ENCODE results near the gene TAS1R2.
"Not testable (repeated sequence)": the region's sequence is repeated elsewhere in the genome, so short reads cannot be mapped to it uniquely, and the experiment has no call there.

TAS1R2 gene

GRCh38 chr1:18875107-18875795 lies 15.8 kb upstream of the TAS1R2 start:
- H3K9ac ChIP-seq (ENCODE audit: low read depth, low read length), result no peak overlapping the region
- H3K4me3 ChIP-seq (ENCODE audit: low read depth, low read length), result no peak overlapping the region
- H3K36me3 ChIP-seq (ENCODE audit: control insufficient read depth, insufficient read depth, low read length), result peaks cover 29% of the 10 kb centered on the region
- no peak overlapping the region for H3K27ac ChIP-seq (ENCODE audit: low read depth, low read length)
- no peaks in the 10 kb centered on the region for H3K27me3 ChIP-seq (ENCODE audit: control insufficient read depth, insufficient read depth, low read length)
- H3K9me3 ChIP-seq (ENCODE audit: control insufficient read depth, insufficient read depth, low read length), result no peaks in the 10 kb centered on the region
- H3K4me1 ChIP-seq (ENCODE audit: control insufficient read depth, insufficient read depth, low read length), result peaks cover 6% of the 10 kb centered on the region; the same call in 1 of the 2 replicates

- H3K9me3 ChIP-seq (ENCODE audit: control insufficient read depth, insufficient read depth, low read length), result no peaks in the 10 kb centered on the region
- H3K27me3 ChIP-seq (ENCODE audit: control insufficient read depth, insufficient read depth, low read length), result no peaks in the 10 kb centered on the region
- H3K9ac ChIP-seq (ENCODE audit: low read depth, low read length), result no peak overlapping the region
- no peak overlapping the region for H3K27ac ChIP-seq (ENCODE audit: low read depth, low read length)
- peaks cover 29% of the 10 kb centered on the region for H3K36me3 ChIP-seq (ENCODE audit: control insufficient read depth, insufficient read depth, low read length)
- no peak overlapping the region for H3K4me3 ChIP-seq (ENCODE audit: low read depth, low read length)
- H3K4me1 ChIP-seq (ENCODE audit: control insufficient read depth, insufficient read depth, low read length), result peaks cover 3% of the 10 kb centered on the region; the same call in 1 of the 2 replicates
Measured at GRCh38 chr1:18874600-18874999, 15.1 kb upstream of the TAS1R2 start.

GRCh38 chr1:18874036-18874435 lies 14.6 kb upstream of the TAS1R2 start:
- Histone ChIP-seq H3K9ac (ENCODE audit: low read depth, low read length) (no peak overlapping the region), H3K36me3 (ENCODE audit: control insufficient read depth, insufficient read depth, low read length) (peaks cover 29% of the 10 kb centered on the region), H3K4me3 (ENCODE audit: low read depth, low read length) (no peak overlapping the region), H3K27ac (ENCODE audit: low read depth, low read length) (no peak overlapping the region), H3K27me3 (ENCODE audit: control insufficient read depth, insufficient read depth, low read length) (no peaks in the 10 kb centered on the region), H3K4me1 (ENCODE audit: control insufficient read depth, insufficient read depth, low read length) (no peaks in the 10 kb centered on the region), H3K9me3 (ENCODE audit: control insufficient read depth, insufficient read depth, low read length) (no peaks in the 10 kb centered on the region)

GRCh38 chr1:18872071-18872611 lies 12.7 kb upstream of the TAS1R2 start:
- H3K27me3 ChIP-seq (ENCODE audit: control insufficient read depth, insufficient read depth, low read length), result no peaks in the 10 kb centered on the region
- H3K9ac ChIP-seq (ENCODE audit: low read depth, low read length), result no peak overlapping the region
- no peak overlapping the region for H3K4me3 ChIP-seq (ENCODE audit: low read depth, low read length)
- H3K9me3 ChIP-seq (ENCODE audit: control insufficient read depth, insufficient read depth, low read length), result no peaks in the 10 kb centered on the region
- H3K4me1 ChIP-seq (ENCODE audit: control insufficient read depth, insufficient read depth, low read length), result no peaks in the 10 kb centered on the region
- no peak overlapping the region for H3K27ac ChIP-seq (ENCODE audit: low read depth, low read length)
- H3K36me3 ChIP-seq (ENCODE audit: control insufficient read depth, insufficient read depth, low read length), result peaks cover 29% of the 10 kb centered on the region

- Histone ChIP-seq H3K9ac (ENCODE audit: low read depth, low read length) (no peak overlapping the region), H3K27me3 (ENCODE audit: control insufficient read depth, insufficient read depth, low read length) (no peaks in the 10 kb centered on the region), H3K9me3 (ENCODE audit: control insufficient read depth, insufficient read depth, low read length) (no peaks in the 10 kb centered on the region), H3K4me3 (ENCODE audit: low read depth, low read length) (no peak overlapping the region), H3K36me3 (ENCODE audit: control insufficient read depth, insufficient read depth, low read length) (peaks cover 25% of the 10 kb centered on the region), H3K4me1 (ENCODE audit: control insufficient read depth, insufficient read depth, low read length) (no peaks in the 10 kb centered on the region), H3K27ac (ENCODE audit: low read depth, low read length) (no peak overlapping the region)
Measured at GRCh38 chr1:18871401-18872070, 12.1 kb upstream of the TAS1R2 start.

- Histone ChIP-seq H3K36me3 (ENCODE audit: control insufficient read depth, insufficient read depth, low read length) (peaks cover 23% of the 10 kb centered on the region), H3K9me3 (ENCODE audit: control insufficient read depth, insufficient read depth, low read length) (no peaks in the 10 kb centered on the region), H3K4me1 (ENCODE audit: control insufficient read depth, insufficient read depth, low read length) (no peaks in the 10 kb centered on the region), H3K9ac (ENCODE audit: low read depth, low read length) (no peak overlapping the region), H3K27me3 (ENCODE audit: control insufficient read depth, insufficient read depth, low read length) (no peaks in the 10 kb centered on the region), H3K27ac (ENCODE audit: low read depth, low read length) (no peak overlapping the region), H3K4me3 (ENCODE audit: low read depth, low read length) (no peak overlapping the region)
Measured at GRCh38 chr1:18870957-18871356, 11.5 kb upstream of the TAS1R2 start.

GRCh38 chr1:18870595-18870865 lies 11.1 kb upstream of the TAS1R2 start:
- H3K27me3 ChIP-seq (ENCODE audit: control insufficient read depth, insufficient read depth, low read length); H3K4me1 ChIP-seq (ENCODE audit: control insufficient read depth, insufficient read depth, low read length); H3K4me3 ChIP-seq (ENCODE audit: low read depth, low read length); H3K27ac ChIP-seq (ENCODE audit: low read depth, low read length); H3K9me3 ChIP-seq (ENCODE audit: control insufficient read depth, insufficient read depth, low read length); H3K9ac ChIP-seq (ENCODE audit: low read depth, low read length): not testable (repeated sequence)
- H3K36me3 ChIP-seq (ENCODE audit: control insufficient read depth, insufficient read depth, low read length), result peaks cover 23% of the 10 kb centered on the region

GRCh38 chr1:18869847-18870594 lies 10.6 kb upstream of the TAS1R2 start:
- Histone ChIP-seq H3K4me3 (ENCODE audit: low read depth, low read length) (no peak overlapping the region), H3K27me3 (ENCODE audit: control insufficient read depth, insufficient read depth, low read length) (no peaks in the 10 kb centered on the region), H3K4me1 (ENCODE audit: control insufficient read depth, insufficient read depth, low read length) (no peaks in the 10 kb centered on the region), H3K9me3 (ENCODE audit: control insufficient read depth, insufficient read depth, low read length) (no peaks in the 10 kb centered on the region), H3K27ac (ENCODE audit: low read depth, low read length) (no peak overlapping the region), H3K9ac (ENCODE audit: low read depth, low read length) (no peak overlapping the region), H3K36me3 (ENCODE audit: control insufficient read depth, insufficient read depth, low read length) (peaks cover 23% of the 10 kb centered on the region)

GRCh38 chr1:18868801-18869424 lies 9.5 kb upstream of the TAS1R2 start:
- no peaks in the 10 kb centered on the region for H3K27me3 ChIP-seq (ENCODE audit: control insufficient read depth, insufficient read depth, low read length)
- H3K4me1 ChIP-seq (ENCODE audit: control insufficient read depth, insufficient read depth, low read length), result no peaks in the 10 kb centered on the region
- no peaks in the 10 kb centered on the region for H3K9me3 ChIP-seq (ENCODE audit: control insufficient read depth, insufficient read depth, low read length)
- no peak overlapping the region for H3K4me3 ChIP-seq (ENCODE audit: low read depth, low read length)
- H3K27ac ChIP-seq (ENCODE audit: low read depth, low read length), result no peak overlapping the region
- H3K9ac ChIP-seq (ENCODE audit: low read depth, low read length), result no peak overlapping the region
- peaks cover 20% of the 10 kb centered on the region for H3K36me3 ChIP-seq (ENCODE audit: control insufficient read depth, insufficient read depth, low read length)

- Histone ChIP-seq H3K4me3 (ENCODE audit: low read depth, low read length) (no peak overlapping the region), H3K36me3 (ENCODE audit: control insufficient read depth, insufficient read depth, low read length) (peaks cover 15% of the 10 kb centered on the region; the same call in 1 of the 2 replicates), H3K27ac (ENCODE audit: low read depth, low read length) (no peak overlapping the region), H3K27me3 (ENCODE audit: control insufficient read depth, insufficient read depth, low read length) (no peaks in the 10 kb centered on the region), H3K9ac (ENCODE audit: low read depth, low read length) (no peak overlapping the region), H3K9me3 (ENCODE audit: control insufficient read depth, insufficient read depth, low read length) (no peaks in the 10 kb centered on the region), H3K4me1 (ENCODE audit: control insufficient read depth, insufficient read depth, low read length) (no peaks in the 10 kb centered on the region)
Measured at GRCh38 chr1:18868354-18868753, 8.9 kb upstream of the TAS1R2 start.

All from HUES48 (cell line).